ENCODE measurements around the gene EOLA1. TPM values are rescaled to one million over a fixed set of nuclear protein-coding genes. Genes with fewer than 3 reads are reported as not detected.
A peak's percentile ranks its signal among the peaks of the same experiment; 100 is the strongest.
"Not testable (repeated sequence)": the region's sequence is repeated elsewhere in the genome, so short reads cannot be mapped to it uniquely, and the experiment has no call there.

EOLA1 gene
- total RNA-seq, 4 donors from 2014 or later: 3.9 to 13.4 (median 11.5) TPM

DNA sequence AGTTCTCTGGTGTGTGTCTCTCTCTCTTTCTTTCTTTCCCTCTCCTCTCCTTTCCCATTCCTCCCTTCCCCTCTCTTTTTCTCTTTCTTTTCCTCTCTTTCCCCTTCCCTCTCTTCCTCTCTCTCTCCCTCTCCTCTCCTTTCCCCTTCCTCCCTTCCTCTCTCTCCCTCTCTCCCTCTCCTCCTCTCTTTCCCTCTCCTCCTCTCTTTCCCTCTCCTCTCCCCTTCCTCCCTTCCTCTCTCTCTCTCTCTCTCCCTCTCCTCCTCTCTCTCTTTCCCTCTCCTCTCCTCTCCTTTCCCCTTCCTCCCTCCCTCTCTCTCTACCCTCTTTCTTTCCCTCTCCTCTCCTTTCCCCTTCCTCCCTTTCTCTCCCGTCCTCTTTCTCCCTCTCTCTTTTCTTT, 12.4 kb upstream of the EOLA1 start:
- 74 to 94% methylated on average over 1 of the region's 1 CpG for WGBS, 2 donors
- no peak for DNase-seq (ENCODE audit: low spot score in 2 of 2)
- intact Hi-C loops (cut with DNase I; ENCODE audit: low total_unique reads): no loop called here
- TF ChIP-seq, protein P1, sequence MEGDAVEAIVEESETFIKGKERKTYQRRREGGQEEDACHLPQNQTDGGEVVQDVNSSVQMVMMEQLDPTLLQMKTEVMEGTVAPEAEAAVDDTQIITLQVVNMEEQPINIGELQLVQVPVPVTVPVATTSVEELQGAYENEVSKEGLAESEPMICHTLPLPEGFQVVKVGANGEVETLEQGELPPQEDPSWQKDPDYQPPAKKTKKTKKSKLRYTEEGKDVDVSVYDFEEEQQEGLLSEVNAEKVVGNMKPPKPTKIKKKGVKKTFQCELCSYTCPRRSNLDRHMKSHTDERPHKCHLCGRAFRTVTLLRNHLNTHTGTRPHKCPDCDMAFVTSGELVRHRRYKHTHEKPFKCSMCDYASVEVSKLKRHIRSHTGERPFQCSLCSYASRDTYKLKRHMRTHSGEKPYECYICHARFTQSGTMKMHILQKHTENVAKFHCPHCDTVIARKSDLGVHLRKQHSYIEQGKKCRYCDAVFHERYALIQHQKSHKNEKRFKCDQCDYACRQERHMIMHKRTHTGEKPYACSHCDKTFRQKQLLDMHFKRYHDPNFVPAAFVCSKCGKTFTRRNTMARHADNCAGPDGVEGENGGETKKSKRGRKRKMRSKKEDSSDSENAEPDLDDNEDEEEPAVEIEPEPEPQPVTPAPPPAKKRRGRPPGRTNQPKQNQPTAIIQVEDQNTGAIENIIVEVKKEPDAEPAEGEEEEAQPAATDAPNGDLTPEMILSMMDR (IDR thresholded peaks at IDR 0.05): no peak
- no peak for TF ChIP-seq POLR2A (IDR thresholded peaks at IDR 0.05)
- H3K4me3 ChIP-seq (ENCODE audit: low read depth, poor library complexity, severe bottlenecking): no peak overlapping the region

GRCh38 chrX:149531599-149531998, 9.2 kb upstream of the EOLA1 start:
- intact Hi-C loops (cut with DNase I; ENCODE audit: low total_unique reads): no loop called here
- WGBS, 2 donors: 78 to 100% methylated on average over 1 to 2 of the region's 2 CpGs
- TF ChIP-seq, protein P1 (IDR thresholded peaks at IDR 0.05): no peak
- TF ChIP-seq POLR2A (IDR thresholded peaks at IDR 0.05): no peak
- peak in 1 of 2 donors; percentile 54 for DNase-seq (ENCODE audit: low spot score in 2 of 2)
- H3K4me3 ChIP-seq (ENCODE audit: low read depth, poor library complexity, severe bottlenecking): no peak overlapping the region

GRCh38 chrX:149532868-149533267, 7.9 kb upstream of the EOLA1 start:
- H3K4me3 ChIP-seq (ENCODE audit: low read depth, poor library complexity, severe bottlenecking); intact Hi-C loops (cut with DNase I; ENCODE audit: low total_unique reads): not testable (repeated sequence)
- no CpG with 5 or more reads among the region's 3 CpGs for WGBS, 2 donors
- peak in 1 of 2 donors; percentile 20 for DNase-seq (ENCODE audit: low spot score in 2 of 2)

- WGBS, 2 donors: 88 to 90% methylated on average over 9 to 11 of the region's 11 CpGs
- H3K4me3 ChIP-seq (ENCODE audit: low read depth, poor library complexity, severe bottlenecking); intact Hi-C loops (cut with DNase I; ENCODE audit: low total_unique reads): not testable (repeated sequence)
- peak in 1 of 2 donors; percentile 36 for DNase-seq (ENCODE audit: low spot score in 2 of 2)
Observed at GRCh38 chrX:149533999-149534398, 6.8 kb upstream of the EOLA1 start.

GRCh38 chrX:149534926-149535602, 5.7 kb upstream of the EOLA1 start:
- H3K4me3 ChIP-seq (ENCODE audit: low read depth, poor library complexity, severe bottlenecking); DNase-seq (ENCODE audit: low spot score in 2 of 2); intact Hi-C loops (cut with DNase I; ENCODE audit: low total_unique reads): not testable (repeated sequence)
- WGBS, 2 donors: 64 to 86% methylated on average over 3 of the region's 3 CpGs

DNA sequence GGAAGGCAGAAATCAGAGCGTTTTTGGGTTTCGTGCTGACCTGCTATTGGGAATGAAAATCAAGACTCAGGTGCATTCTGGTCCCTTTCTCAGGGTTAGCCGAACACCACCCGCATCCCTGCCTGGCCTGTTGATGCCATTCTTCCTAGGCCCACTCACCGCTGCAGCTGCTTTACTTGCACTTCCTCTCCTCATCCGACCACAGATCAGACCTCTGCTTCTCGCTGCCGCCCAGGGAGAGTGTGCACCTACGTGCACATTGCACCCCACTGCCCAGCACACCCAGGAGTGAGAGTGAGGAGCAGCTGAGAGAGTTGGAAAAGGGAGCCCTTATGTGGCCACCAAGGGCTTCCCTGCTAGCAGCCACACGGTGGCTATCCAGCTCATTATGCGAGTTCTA, 3.3 kb upstream of the EOLA1 start:
- H3K4me3 ChIP-seq (ENCODE audit: low read depth, poor library complexity, severe bottlenecking); intact Hi-C loops (cut with DNase I; ENCODE audit: low total_unique reads): not testable (repeated sequence)
- peak in 1 of 2 donors; percentile 46 for DNase-seq (ENCODE audit: low spot score in 2 of 2)
- WGBS, 2 donors: 86 to 90% methylated on average over 10 to 11 of the region's 11 CpGs

DNA sequence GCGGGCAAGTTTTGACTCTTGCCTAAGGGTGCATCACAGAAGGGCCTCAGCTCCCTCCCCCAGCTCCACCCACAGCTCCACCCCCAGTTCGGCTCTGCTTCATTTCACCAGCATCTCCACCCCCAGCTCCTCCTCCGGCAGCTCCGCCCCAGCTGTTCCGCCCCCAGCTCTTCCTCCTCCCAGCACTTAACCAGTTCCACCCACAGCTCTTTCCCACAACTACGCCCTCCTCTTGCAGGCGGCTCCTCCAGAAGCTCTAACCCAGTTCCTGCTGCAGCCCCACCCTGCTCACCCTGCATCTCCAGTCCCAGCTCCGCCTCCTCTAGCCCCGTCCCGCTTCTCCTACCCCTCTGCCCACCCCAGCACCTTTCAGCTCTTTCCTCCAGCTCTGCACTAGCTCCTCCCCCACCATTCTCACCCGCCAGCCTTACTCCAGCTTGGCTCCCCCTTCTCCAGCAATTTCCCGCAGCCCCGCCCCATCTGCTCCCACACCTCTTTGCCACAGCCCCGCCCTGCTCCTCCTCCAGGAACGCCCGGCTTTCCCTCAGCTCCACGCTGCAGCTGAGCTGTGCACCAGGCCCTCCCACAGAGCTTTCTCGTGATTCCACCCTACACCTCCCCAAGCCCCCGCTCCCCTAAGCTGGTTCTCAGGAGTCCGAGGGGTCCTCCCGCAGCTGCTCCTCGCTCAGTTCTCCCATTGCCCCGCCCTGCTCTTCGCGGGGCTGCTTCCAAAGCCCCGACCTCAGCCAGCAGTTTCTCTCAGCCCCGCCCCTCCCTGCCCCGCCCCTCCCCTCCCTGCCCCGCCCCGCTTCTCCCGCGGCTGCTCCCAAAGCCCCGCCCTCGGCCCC, 1.3 kb upstream of the EOLA1 start:
- TF ChIP-seq POLR2A (IDR thresholded peaks at IDR 0.05): no peak
- TF ChIP-seq, protein P1 (IDR thresholded peaks at IDR 0.05): no peak
- no peak overlapping the region for H3K4me3 ChIP-seq (ENCODE audit: low read depth, poor library complexity, severe bottlenecking)
- WGBS, 2 donors: 0 to 42% methylated on average over 25 to 33 of the region's 34 CpGs
- intact Hi-C loops (cut with DNase I; ENCODE audit: low total_unique reads): no loop called here
- DNase-seq (ENCODE audit: low spot score in 2 of 2): peak; percentile 88 to 97
